CD4-positive, alpha-beta T cell treated with Interleukin-15 for 1 hour (primary cell): ENCODE data around the gene CDC25A.
A peak's percentile ranks its signal among the peaks of the same experiment; 100 is the strongest.

ENCODE experiments used
- DNase-seq: peaks from one replicate; pipeline ENCODE4 v3.0.0-alpha.2; 2020

CDC25A gene

GRCh38 chr3:48140936-48141603 lies 47.1 kb downstream of the CDC25A start:
- no peak for DNase-seq

GRCh38 chr3:48140336-48140757 lies 47.9 kb downstream of the CDC25A start:
- no peak for DNase-seq

DNA sequence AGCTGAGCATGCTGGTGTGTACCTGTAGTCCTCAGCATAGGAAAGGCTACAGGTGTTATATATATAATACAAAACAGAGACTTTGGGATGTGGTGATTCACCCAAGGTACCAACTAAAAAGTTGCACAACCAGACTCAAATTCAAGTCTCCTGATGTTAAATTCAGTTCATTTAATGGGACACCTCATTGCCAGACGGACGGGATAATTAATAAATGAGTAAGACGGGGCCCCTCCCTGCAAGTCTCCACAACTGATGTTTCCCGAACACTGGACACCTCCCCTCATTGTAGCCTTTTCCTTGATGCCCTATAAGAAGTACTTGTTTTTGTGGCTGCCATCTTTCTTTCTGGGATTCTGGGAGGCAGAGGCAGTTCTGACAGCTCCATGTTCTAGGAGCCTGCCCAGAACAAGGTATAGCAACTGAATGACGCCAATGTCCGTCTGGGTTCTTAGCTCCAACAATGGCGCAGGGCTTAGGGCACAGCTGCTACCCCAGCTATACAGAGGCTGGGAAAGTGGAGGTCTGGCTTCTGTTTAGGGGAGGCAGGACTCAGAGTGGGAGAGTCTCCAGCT lies 50.7 kb downstream of the CDC25A start:
- DNase-seq: no peak

DNA sequence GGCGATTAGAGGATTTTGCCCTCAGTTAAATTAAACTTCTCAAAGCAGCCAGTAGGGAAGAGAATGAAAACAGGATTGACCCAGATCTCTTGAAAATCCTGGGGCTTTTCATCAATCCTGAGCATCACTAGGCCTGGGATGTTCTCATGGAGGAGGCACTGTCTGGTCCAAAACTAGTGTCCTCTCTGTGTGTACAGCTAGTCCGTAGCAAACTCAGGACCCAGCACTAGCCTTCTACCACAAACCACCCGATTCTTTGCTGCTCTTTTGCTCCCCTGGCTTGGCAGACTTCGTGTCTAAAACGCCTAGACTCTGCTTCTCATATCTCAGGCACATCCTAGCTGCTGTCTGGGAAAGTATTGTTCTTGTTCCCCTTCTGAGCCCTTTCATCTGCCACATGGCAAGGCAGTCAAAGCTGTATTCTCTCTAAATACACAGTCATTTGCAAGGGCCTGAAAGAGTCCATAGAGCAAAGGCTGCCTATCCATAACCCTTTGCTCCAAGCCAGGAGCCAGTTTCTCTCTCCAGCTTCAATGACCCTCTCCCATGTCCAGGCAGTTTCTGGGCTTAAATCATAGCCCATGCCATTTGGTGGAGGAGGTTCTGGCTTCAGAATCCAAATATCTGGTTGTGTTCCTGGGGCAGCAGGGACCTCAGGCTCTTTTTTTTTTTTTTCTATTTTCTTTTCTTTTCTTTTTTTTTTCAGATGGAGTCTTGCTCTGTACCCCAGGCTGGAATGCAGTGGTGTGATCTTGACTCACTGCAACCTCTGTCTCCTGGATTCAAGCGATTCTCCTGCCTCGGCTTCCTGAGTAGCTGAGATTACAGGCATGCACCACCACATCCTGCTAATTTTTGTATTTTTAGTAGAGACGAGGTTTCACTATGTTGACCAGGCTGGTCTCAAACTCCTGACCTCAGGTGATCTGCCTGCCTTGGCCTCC lies 52.4 kb downstream of the CDC25A start:
- DNase-seq: no peak

DNA sequence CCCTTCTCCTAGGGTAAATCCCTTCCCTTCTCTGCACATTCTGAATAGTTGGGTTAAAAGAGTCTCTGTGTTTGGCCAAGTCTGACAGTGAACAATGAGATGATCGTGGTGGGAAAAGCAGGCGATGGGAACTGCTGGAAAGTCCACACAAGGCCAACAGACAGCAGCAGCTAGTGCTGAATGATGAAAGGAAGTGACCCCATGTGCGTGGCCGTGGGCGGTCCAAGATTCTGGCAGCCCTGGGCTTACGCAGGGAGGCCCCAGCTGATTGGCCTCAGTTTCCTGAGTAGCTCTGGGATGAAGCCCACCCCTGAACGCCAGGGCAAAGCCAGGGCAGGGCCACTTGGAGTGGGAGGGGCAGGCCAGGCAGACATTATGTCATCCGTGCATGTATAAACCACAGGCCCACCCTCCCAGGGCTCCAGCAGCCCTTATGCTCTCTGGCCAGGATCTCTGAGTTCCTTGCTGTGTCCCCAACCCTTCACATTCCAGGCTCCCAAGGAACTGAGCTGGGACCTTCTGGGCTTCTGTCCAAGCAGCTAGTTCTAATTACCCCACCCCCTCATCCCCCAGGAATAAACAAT lies 57.8 kb downstream of the CDC25A start:
- DNase-seq: no peak

- no peak for DNase-seq
Observed at GRCh38 chr3:48129921-48130320, 58.3 kb downstream of the CDC25A start.

GRCh38 chr3:48128774-48129173 lies 59.4 kb downstream of the CDC25A start:
- no peak for DNase-seq

GRCh38 chr3:48125886-48126622 lies 62.2 kb downstream of the CDC25A start:
- no peak for DNase-seq

DNA sequence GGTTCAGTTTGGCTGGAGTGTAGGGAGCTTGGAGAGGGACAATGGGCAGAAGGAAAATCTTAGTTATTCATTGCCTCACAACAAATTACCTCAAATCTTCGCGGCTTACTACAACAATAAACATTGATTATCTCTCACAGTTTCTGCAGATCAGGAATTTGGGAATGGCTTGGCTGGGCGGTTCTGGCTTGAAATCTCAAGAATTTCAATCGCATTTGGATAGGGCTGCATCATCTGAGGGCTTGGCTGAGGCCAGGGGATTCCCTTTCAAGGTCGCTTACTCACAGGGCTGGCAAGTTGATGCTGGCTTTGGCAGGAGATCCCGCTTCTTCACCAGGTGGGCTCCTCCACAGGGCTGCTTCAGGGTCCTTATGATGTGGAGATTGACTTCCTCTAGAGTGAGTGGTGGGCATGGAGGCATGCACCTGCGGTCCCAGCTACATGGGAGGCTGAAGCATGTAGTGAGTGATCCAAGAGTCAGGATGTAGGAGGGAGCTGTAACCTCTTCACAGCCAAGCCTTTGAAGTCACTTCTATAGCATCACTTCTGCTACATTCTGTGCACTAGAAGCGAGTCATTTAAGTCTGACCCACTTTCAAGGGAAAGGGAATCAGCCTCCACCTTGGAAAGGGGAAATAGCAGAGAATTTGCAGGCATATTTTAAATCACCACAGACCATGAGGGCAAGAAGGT lies 63.1 kb downstream of the CDC25A start:
- DNase-seq: no peak

DNA sequence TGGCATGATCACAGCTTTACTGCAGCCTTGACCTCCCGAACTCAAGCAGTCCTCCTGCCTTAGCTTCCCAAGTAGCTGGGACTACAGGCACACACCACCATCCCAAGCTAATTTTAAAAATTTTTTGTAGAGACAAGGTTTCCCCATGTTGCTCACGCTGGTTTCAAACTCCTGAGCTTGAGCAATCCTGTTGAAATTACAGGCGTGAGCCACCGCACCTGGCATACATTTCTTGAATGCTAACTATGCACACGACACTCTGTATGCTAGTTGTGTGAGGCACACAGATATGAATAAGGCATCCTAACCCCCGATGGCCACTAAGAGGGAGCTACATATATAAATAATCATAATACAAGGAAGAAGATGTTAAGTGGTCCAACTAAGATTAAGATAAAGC lies 64.9 kb downstream of the CDC25A start:
- DNase-seq: no peak

DNA sequence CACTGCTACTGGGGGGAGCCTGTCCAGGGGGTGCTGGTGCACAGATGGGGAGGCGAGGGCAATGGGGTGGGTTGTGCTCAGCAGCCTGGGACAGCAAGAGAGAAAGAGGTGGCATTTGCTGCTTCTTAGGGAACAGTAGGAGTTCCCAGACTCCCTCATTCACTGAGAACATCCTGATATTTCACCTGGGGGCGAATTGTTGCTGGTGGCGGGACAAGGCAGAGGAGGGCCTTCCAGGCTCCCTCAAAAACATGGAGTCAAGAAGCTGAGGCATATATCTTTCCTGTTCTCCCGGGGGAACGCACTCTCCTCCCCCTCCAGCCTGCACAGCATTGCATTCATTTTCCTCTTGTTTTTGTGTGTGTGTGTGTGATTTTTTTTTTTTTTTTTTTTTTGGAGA lies 65.7 kb downstream of the CDC25A start:
- DNase-seq: no peak

DNA sequence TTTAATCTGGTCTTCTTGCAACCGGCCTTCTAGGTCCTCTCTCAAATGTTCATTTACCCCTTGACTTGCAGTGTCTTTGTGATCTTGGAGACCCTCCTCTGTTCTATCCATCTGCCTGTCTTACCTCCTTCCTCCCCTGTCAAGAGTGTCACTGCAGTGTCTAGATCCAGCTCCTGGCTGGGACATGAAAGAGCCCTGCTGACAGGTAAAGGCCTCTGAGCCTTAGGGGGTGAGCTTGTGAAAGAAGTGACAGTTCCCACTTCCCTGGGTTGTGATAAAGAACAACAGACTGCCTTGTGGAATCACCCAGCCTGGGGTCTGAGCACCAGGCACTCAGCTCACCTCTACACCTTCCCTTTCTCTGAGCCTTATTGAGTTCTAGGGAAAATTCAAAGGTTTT lies 68.0 kb downstream of the CDC25A start:
- DNase-seq: no peak

GRCh38 chr3:48119505-48120193 lies 68.6 kb downstream of the CDC25A start:
- DNase-seq: no peak

DNA sequence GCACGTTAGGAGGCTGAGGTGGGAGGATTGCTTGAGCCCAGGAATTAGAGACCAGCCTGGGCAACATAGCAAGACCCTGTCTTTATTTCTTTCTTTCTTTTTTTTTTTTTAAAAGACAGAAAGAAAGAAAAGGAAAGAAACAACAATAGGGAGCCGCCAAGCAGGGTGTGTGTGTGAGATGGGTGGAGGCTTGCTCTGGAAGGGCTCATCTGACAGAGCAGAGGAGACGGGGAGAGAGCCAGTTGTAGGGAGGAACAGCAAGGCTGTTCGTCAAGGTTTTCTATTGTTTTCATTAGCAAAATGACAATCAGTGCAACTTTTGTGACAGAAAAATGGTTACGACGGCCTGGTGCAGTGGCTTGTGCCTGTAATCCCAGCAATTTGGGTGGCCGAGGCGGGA lies 69.3 kb downstream of the CDC25A start:
- no peak for DNase-seq

DNA sequence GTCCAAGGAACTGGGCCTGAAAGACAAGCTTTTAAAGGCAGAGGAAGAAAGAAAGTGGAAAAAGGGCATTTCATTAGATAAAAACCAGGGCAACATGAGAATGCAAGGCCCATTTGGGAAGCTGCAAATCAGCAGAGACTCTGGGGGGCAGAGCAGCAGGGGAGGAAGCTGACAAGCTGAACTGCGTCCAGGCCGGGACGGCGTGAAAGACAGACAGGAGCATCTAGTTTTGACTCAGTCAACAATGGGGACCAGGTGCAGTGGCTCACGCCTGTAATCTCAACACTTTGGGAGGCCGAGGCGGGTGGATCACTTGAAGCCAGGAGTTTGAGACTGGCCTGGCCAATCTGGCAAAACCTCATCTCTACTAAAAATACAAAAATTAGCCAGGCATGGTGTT lies 69.9 kb downstream of the CDC25A start:
- DNase-seq: no peak

DNA sequence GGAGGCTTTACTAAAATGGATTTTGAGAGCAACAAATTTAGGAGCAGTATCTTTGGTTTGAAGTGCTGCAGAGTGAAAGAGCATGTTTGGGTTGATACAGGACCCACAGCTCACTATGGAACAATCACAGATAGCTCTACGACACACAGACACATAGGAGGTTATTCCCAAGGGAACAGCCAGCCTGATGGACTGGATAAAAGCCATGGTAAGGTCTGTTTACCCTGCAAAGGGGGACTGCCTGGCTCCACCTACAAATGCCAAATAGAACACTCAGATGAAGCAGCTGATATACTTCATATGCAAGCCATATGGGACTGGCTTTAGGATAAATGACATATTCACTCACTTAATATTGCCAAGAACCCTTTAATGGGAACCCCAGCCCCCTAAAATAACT lies 75.4 kb downstream of the CDC25A start:
- DNase-seq: no peak

DNA sequence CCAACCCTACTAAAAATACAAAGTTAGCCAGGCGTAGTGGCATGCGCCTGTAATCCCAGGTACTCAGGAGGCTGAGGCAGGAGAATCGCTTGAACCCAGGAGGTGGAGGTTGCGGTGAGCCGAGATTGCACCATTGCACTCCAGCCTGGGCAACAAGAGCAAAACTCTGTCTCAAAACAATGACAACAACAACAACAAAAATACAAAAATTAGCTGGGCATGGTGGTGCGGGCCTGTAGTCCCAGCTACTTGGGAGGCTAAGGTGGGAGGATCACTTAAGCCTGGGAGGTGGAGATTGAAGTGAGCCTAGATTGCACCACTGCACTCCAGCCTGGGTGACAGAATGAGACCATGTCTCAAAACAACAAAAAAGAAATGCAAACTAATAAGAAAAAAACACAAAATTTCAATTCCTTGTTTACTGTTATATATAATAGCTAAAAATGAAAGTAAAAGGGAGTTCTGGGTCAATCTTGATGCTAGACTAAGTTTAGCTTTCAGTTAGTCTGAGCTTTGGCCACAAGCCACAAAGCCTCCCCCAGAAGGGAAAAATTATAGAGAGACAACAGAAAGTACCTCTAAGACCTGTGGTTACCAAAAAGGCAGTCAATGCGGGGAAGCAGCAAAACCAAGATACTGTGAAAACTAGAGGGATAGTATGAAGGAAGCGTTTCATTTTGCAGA lies 76.0 kb downstream of the CDC25A start:
- peak; percentile 25 for DNase-seq

DNA sequence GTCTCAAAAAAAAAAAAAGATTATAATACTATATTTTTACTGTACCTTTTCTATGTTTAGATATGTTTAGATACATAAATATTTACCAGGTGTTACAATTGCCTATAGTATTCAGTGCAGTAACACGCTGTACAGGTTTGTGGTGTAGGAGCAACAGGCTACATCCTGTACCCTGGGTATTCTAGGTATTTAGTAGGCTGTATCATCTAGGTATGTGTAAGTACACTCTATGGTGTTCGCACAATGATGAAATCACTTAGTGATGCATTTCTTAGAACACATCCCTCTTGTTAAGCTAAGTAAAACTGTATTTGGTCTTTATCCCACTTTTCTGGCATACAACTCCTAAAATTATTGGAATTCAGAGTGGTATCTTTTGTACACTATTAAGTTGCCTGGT lies 77.8 kb downstream of the CDC25A start:
- no peak for DNase-seq

- DNase-seq: no peak
Observed at GRCh38 chr3:48107227-48107626, 81.0 kb downstream of the CDC25A start.
